ENCODE results near the gene FILIP1L.

FILIP1L gene

GRCh38 chr3:99834211-99834957 is 279.9 kb downstream of the FILIP1L start:
- TF ChIP-seq CTCF (IDR thresholded peaks at IDR 0.05; ENCODE audit: extremely low read depth, missing control alignments), result no peak
- DNase-seq (ENCODE audit: low spot score), result no peak

GRCh38 chr3:99833617-99834205 is 280.6 kb downstream of the FILIP1L start:
- DNase-seq (ENCODE audit: low spot score), result no peak

GRCh38 chr3:99829844-99830243 is 284.5 kb downstream of the FILIP1L start:
- no peak for TF ChIP-seq CTCF (IDR thresholded peaks at IDR 0.05; ENCODE audit: extremely low read depth, missing control alignments)
- no peak for DNase-seq (ENCODE audit: low spot score)

More at GRCh38 chr3:99833617-99834205, 280.6 kb downstream of the FILIP1L start:
- no peak for TF ChIP-seq CTCF (IDR thresholded peaks at IDR 0.05; ENCODE audit: extremely low read depth, missing control alignments)

- no peak for DNase-seq (ENCODE audit: low spot score)
- no peak for TF ChIP-seq CTCF (IDR thresholded peaks at IDR 0.05; ENCODE audit: extremely low read depth, missing control alignments)
Observed at GRCh38 chr3:99825004-99825640, 289.2 kb downstream of the FILIP1L start.

- no peak for DNase-seq (ENCODE audit: low spot score)
- no peak for TF ChIP-seq CTCF (IDR thresholded peaks at IDR 0.05; ENCODE audit: extremely low read depth, missing control alignments)
Observed at GRCh38 chr3:99823723-99824711, 290.3 kb downstream of the FILIP1L start.

GRCh38 chr3:99818818-99819217 is 295.5 kb downstream of the FILIP1L start:
- no peak for TF ChIP-seq CTCF (IDR thresholded peaks at IDR 0.05; ENCODE audit: extremely low read depth, missing control alignments)
- DNase-seq (ENCODE audit: low spot score), result no peak
